H1 (cell line): ENCODE results near the gene GRXCR2. TPM values are rescaled to one million over a fixed set of nuclear protein-coding genes. Genes with fewer than 3 reads are reported as not detected.

ENCODE experiments used
- CHD7 ChIP-seq: fragments of 300-600 bp; sonication (generic); IDR thresholded peaks from 2 replicates; pipeline ENCODE4 v1.7.1; 2012; ENCODE audit warnings: low read length, moderate library complexity, mild to moderate bottlenecking, inconsistent platforms; ENCODE audit not compliant: insufficient replicate concordance
- CREB1 ChIP-seq: IDR thresholded peaks from 2 replicates; pipeline ENCODE4 v1.6.1; 2012; ENCODE audit warnings: inconsistent platforms
- E2F6 ChIP-seq: IDR thresholded peaks from 2 replicates; pipeline ENCODE4 v1.6.1; 2012; ENCODE audit warnings: inconsistent platforms
- FOSL1 ChIP-seq: IDR thresholded peaks from 2 replicates; pipeline ENCODE4 v1.6.1; 2011; ENCODE audit warnings: mild to moderate bottlenecking, low read depth, low read length, moderate library complexity; ENCODE audit not compliant: insufficient read depth
- NANOG ChIP-seq: IDR thresholded peaks from 2 replicates; pipeline ENCODE4 v1.6.1; 2011; ENCODE audit warnings: low read length, low read depth, mild to moderate bottlenecking, inconsistent platforms; ENCODE audit not compliant: insufficient read depth, poor library complexity, severe bottlenecking
- RNF2 ChIP-seq: fragments of 200-900, 300-1000 bp; sonication (generic); IDR thresholded peaks from 2 replicates; pipeline ENCODE4 v1.7.1; 2016; ENCODE audit warnings: borderline replicate concordance, low read depth, mild to moderate bottlenecking, antibody characterized with exemption, low read length; ENCODE audit not compliant: poor library complexity, severe bottlenecking; ENCODE audit errors: missing control alignments
- SIX5 ChIP-seq: IDR thresholded peaks from 2 replicates; pipeline ENCODE4 v1.6.1; 2011; ENCODE audit warnings: mild to moderate bottlenecking, low read depth, low read length
- polyA plus RNA-seq, 7 experiments: library from polyadenylated mRNA; depleted of rRNA in 3 of 7; stranded (reverse) in 5 of 7; unstranded in 2 of 7; fragments of >200 nt in 5 of 7; fragments of 200-250 nt in 2 of 7; gene quantifications; 1 replicate in 5 of 7; 2 replicates in 1 of 7; 4 replicates in 1 of 7; pipeline versions ENCODE4 v1.2.1 to v1.2.3, GENCODE V29; 2011 to 2013; ENCODE audit warnings: missing spikeins in 2 of 7, mixed read lengths in 2 of 7
- total RNA-seq: library from RNA; stranded (reverse); fragmentation: NEBNext Ultra II Directional; extraction: Animal tissue kit (Norgen Biotek cat#: 25700); gene quantifications from 2 replicates; pipeline ENCODE4 v1.2.1, GENCODE V29; 2021

GRXCR2 gene
- total and polyA plus RNA-seq, 2 of the 8 experiments (the other 6 are each of a cell fraction or from before 2014, with no cell fraction given): not detected

GRCh38 chr5:145869753-145870152, 3.1 kb downstream of the GRXCR2 start (continued):
- no peak for TF ChIP-seq CHD7
- TF ChIP-seq CREB1: no peak
- TF ChIP-seq E2F6: no peak
- no peak for TF ChIP-seq NANOG
- TF ChIP-seq FOSL1: no peak
- no peak for TF ChIP-seq RNF2
- TF ChIP-seq SIX5: no peak
